Renal cortex interstitium (tissue), 11 donors: ENCODE results near the gene DNAJC1. TPM values are rescaled to one million over a fixed set of nuclear protein-coding genes. Genes with fewer than 3 reads are reported as not detected.

Experiments used
- DNase-seq, 11 donors: peaks; one replicate each; pipeline ENCODE4 v3.0.0-alpha.2; 2013; ENCODE audit warnings: low read depth in 9 of 11, low spot score in 4 of 11; ENCODE audit errors: extremely low read depth in 1 of 11
- polyA plus RNA-seq, 3 donors: library from polyadenylated mRNA; unstranded; fragments of 120-200 nt; gene quantifications; one replicate each; pipeline ENCODE4 v1.2.1, GENCODE V29; 2013; ENCODE audit not compliant: insufficient read length in 3 of 3

The DNAJC1 gene
- polyA plus RNA-seq, 3 donors = 27.2 to 29.8 (median 28.3) TPM

GRCh38 chr10:21976280-21976679, 27.2 kb downstream of the DNAJC1 start:
- no peak for DNase-seq

GRCh38 chr10:21975378-21975990, 28.0 kb downstream of the DNAJC1 start:
- peak in 1 of 11 donors; percentile 15 for DNase-seq

DNA sequence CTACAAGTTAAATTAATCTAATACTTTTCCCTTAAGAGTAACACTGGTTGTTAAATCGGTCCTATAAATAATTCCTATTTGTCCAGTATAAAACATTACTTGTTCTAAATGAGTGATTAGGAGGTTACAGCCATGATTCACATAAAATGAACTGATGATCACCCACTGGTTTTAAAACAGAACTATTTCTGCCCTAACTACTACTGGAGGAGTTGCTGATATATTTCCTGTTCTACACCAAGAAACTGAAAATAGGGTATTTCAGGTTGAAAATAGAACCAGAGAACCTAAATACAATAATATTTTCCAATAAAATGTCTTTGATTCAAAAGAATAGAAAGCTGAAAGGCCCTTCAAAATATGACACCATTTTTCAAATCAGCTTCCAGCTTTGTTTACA, 30.9 kb downstream of the DNAJC1 start:
- no peak for DNase-seq

DNA sequence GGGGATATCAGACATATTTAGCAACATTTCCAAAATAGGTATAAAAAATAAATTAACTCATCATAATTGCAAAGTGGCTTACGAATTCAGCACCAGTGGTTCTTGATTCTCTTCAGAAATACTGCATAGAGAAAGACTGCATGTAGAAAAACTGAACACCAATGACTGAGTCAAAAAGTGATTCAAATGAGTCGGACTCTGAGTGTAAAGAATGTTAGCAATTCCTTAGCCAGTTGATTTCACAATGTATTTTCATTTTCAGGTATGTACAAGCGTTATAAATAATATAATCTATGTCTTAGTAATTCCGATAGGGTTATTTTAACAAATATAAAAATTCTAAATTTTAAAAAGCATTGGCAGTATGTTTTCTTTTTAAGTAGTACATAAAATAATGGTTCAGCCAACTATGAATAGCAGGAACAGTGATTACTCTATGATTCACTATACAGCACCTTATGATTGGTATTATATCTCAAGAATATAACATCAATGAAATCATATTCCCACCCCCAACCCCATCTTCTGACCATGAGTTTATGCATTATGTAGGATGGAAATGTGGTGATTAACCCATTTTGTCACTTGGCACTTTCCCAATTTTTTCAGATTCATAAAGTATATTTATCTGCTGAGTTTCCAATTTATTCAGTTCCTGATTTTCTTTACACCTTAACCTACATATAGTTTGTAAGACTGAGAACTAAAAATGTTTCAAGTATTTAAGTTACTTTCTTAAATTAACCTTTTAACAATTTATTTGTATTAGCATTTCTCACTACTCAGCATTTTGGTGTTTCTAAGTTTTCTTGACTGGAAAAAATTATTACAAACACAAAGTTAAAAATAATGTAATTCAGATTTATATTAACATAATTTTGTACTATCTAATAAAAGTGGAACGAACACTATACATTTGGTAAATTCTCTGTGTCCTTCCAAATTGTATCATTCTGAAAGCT, 33.9 kb downstream of the DNAJC1 start:
- DNase-seq = no peak

DNA sequence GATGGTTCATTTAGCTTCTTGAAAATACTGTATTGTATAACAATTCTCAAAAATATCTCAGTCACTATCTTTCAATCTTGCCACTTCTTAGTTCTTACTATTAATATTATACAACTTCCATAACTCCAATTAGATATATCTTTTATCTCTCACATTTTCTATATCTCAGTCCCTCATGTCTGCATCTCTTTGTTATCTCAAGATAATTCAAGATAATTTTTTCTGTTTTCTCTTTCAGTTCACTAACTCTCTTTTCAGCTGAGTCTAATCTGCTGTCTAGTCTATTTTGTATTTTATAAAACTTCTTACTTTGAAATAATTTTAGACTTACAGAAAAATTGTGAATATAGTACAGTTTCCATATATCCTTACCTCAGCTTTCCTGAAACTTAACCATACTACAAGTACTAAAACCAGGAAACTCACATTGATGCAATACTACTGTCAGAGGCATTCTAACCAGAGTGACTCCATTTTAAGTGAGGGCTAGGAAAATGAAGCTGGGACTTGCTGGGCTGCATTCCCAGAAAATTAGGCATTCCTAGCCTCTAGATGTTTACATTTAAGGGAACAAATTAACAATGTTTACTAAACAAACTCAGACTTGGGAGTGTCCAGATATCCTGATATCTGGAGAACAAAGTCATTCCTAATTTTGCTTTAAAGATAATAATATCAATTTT, 38.4 kb downstream of the DNAJC1 start:
- DNase-seq = no peak

DNA sequence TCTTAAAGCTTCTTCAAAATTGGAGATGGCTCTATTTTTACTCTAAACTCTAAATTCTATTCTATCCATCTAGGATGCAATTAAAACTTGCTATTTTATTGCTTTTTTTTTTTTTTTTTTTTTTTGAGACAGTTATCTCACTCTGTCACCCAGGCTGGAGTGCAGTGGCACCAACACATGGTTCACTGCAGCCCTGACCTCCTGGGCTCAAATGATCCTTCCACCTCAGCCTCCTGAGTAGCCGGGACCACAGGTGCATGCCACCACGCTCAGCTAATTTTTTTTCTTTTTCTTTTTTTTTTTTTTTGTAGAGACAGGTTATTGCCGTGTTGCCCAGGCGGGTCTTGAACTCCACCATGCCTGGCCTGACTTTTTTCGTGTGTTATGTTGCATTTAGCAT, 41.2 kb downstream of the DNAJC1 start:
- DNase-seq = no peak

DNA sequence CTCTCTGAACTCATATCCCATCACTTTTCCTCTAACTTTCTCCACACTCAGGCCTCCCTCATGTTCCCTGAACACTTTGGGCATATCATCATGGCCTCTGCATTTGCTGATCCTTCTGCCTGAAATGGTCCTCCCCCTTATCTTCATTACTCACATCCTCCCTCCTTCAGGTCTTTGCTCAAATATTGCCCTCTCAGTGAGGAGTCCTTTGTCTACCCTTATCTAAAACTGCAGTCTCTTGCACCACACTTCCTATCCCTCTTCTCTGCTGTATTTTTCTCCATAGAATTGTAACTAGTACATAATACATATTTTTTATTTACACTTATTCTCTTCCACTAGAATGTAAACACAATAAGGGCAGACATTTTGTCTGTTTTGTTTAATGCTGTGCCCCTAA, 41.7 kb downstream of the DNAJC1 start:
- DNase-seq = no peak

DNA sequence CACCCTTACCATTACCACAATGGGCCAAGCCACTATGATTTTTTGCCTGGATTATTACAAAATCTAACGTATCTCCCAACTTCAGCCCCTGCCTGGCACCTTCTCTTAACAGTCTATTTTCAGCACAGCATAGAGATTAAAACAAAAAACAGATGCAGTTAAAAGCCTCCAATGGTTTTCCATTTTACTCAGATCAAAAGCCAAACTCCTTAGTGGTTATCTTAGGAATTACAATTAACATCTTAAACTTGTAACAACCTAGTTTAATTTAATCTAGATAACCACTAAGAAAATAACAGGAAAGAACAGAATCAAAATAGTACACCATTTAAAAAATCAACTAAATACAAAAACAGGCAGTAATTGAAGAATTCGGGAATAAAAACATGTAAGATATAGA, 43.5 kb downstream of the DNAJC1 start:
- DNase-seq = no peak

DNA sequence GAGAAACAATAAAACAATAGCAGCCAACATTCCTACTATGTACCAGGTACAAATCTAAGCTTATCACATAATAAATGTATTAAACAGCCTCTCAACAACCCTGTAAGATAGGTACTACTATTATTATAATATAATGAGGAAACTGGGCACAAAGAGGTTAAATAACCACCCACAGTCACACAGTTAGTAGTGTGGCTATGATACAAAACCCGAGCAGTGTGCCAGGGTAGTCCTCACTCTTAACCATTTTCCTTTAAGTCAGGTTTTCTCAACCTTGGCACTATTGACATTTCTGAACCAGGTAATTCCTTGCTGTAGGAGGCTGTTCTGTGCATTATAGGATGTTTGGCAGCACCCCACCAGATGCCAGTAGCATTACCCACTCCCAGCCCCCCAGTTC, 48.8 kb downstream of the DNAJC1 start:
- no peak for DNase-seq

DNA sequence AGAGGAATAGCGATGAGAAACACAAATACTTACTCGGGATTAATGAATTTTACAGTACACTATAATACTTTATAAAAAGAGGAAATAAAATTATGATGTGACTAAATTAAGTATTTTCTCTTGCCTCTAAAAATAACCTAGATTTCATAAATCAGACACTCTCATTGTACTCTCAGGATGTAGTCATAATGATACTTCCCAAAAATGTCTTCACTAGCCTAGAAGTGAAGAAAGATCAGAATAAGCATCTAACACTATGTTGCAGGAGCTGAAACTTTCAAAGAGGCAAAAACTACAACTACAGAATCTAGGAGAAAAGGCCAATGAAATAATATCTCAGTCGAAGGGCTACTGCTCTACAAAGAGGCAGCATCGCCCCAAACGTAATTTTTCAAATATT, 49.4 kb downstream of the DNAJC1 start:
- no peak for DNase-seq

- peak in 4 of 11 donors; percentile 9 to 22 (median 18) for DNase-seq
Observed at GRCh38 chr10:21953585-21954057, 49.9 kb downstream of the DNAJC1 start.

GRCh38 chr10:21950566-21950965, 53.0 kb downstream of the DNAJC1 start:
- no peak for DNase-seq

DNA sequence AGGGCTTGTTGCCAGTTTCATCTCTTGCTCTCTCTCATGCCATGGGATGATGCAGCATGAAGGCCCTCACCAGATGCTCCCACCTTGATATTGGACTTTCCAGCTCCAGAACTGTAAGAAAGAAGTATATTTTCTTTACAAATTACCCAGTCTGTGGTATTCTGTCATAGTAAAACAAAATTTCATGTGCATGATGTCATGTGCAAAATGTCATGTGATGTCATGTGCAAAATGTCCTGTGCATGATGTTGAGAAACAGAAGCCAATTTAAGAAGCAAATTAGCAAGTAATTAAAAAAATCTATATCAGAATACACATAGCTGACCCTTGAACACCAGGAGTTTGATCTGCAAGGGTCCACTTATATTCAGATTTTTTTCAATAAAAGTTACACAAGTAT, 56.6 kb downstream of the DNAJC1 start:
- no peak for DNase-seq

- no peak for DNase-seq
Observed at GRCh38 chr10:21944727-21945386, 58.7 kb downstream of the DNAJC1 start.

DNA sequence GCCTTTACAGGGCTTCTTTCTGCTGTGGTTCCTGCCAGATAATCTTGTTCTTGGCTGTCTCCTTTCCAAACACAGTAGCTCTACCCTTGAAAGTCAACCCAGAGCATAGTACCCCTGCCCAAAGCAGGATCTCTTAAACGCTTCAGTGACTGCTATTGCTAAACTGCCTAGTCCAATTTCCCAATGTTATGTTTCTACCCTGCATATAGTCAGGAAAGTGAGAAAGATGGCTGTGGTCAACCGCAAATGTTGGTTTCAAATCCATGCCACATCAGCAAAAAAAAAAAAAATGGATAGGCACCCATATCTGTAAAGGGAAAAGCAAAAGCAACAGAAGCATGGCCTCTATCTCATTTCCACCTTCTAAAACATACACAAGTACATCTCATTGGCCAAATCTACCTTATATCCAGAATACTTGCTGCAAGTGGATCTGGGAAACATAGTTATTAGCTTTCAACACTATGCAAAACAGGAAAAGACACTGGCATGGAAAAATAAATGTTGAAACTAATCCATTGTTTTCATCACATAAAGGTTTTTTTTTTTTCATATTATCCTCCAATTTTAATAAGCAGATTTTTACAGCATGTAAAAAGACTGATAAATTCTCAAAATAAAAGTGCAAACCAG, 59.8 kb downstream of the DNAJC1 start:
- no peak for DNase-seq

DNA sequence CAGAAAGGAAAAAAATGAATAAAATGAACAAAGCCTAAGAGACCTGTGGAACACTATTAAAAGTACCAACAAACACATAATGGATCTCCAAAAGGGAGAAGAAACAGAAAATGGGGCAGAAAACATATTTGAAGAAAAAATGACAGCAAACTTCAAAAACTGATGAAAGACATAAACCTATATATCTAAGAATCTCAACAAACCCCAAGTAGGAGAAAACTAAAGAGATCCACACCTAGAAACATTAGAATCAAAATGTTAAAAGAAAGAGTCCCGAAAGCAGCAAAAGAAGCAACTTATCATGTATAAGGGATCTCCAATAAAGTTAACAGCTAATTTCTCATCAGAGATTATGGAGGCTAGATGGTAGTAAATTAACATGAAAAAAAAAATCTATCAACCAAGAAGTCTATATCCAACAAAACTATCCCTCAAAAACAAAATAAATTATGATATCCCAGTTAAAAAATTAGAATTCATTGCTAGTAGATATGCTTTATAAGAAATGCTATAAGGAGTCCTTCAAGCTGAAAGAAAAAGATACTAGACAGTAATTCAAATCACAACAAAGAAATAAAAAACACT, 68.0 kb downstream of the DNAJC1 start:
- no peak for DNase-seq

GRCh38 chr10:21934307-21934706, 69.2 kb downstream of the DNAJC1 start:
- DNase-seq = no peak

- DNase-seq = peak in 3 of 11 donors; percentile 1 to 15 (median 11)
Observed at GRCh38 chr10:21929070-21929469, 74.5 kb downstream of the DNAJC1 start.
